ENCODE measurements around the gene SOX5. TPM values are rescaled to one million over a fixed set of nuclear protein-coding genes. Genes with fewer than 3 reads are reported as not detected.

The SOX5 gene
- total and polyA plus RNA-seq, 12 donors: 0.17 to 4.3 (median 2.4) TPM

GRCh38 chr12:23813206-23813605 is 136.3 kb downstream of the SOX5 start:
- intact Hi-C loops (cut with DNase I): no loop called here
- DNase-seq (no peak), ATAC-seq (no peak)
- no peaks in the 10 kb centered on the region for H3K4me1 ChIP-seq
- H3K9me3 ChIP-seq: no peaks in the 10 kb centered on the region
- no peak overlapping the region for H3K27ac ChIP-seq
- no peaks in the 10 kb centered on the region for H3K36me3 ChIP-seq
- H3K27me3 ChIP-seq: no peaks in the 10 kb centered on the region
- 68 to 76% methylated on average over 3 of the region's 3 CpGs for WGBS, 2 donors
- H3K4me3 ChIP-seq: no peak overlapping the region
- TF ChIP-seq, protein P1, sequence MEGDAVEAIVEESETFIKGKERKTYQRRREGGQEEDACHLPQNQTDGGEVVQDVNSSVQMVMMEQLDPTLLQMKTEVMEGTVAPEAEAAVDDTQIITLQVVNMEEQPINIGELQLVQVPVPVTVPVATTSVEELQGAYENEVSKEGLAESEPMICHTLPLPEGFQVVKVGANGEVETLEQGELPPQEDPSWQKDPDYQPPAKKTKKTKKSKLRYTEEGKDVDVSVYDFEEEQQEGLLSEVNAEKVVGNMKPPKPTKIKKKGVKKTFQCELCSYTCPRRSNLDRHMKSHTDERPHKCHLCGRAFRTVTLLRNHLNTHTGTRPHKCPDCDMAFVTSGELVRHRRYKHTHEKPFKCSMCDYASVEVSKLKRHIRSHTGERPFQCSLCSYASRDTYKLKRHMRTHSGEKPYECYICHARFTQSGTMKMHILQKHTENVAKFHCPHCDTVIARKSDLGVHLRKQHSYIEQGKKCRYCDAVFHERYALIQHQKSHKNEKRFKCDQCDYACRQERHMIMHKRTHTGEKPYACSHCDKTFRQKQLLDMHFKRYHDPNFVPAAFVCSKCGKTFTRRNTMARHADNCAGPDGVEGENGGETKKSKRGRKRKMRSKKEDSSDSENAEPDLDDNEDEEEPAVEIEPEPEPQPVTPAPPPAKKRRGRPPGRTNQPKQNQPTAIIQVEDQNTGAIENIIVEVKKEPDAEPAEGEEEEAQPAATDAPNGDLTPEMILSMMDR (IDR thresholded peaks at IDR 0.05): no peak

DNA sequence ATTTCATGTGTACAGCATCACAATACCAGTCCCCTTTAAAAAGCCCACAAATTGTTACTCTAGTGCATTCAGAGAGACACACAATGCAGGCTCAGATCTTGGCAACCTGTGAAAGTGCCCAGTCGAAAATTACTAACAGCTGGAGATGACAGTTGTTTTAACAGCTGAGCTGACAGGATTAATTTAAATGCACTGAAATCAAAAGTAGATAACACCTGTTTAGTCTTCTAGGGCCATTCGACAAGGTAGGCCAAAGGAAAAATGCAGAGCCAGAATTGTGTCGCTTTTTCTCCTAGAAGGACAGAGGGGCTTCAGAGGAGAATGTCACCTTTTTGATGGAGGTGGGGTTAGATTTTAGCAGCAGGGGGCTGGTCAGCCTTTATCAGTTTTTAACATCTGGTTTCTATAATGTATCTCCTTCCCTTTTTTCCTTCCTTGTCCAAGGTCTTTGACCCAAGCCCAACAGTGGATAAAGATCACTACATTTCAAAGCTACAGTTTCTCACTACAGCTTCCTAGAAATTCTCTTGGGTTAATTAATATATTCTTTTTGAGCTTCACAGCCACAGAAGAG is 139.1 kb downstream of the SOX5 start:
- no peaks in the 10 kb centered on the region for H3K9me3 ChIP-seq
- 55 to 56% methylated on average over 3 of the region's 3 CpGs for WGBS, 2 donors
- no peak overlapping the region for H3K27ac ChIP-seq
- no peaks in the 10 kb centered on the region for H3K4me1 ChIP-seq
- H3K27me3 ChIP-seq: no peaks in the 10 kb centered on the region
- TF ChIP-seq, protein P1 (IDR thresholded peaks at IDR 0.05): no peak
- no peak for ATAC-seq
- intact Hi-C loops (cut with DNase I): no loop called here
- H3K4me3 ChIP-seq: no peak overlapping the region
- H3K36me3 ChIP-seq: no peaks in the 10 kb centered on the region
- no peak for DNase-seq

GRCh38 chr12:23803540-23803939 is 145.9 kb downstream of the SOX5 start:
- Histone ChIP-seq H3K4me1 (no peaks in the 10 kb centered on the region), H3K4me3 (no peak overlapping the region), H3K27me3 (no peaks in the 10 kb centered on the region), H3K36me3 (no peaks in the 10 kb centered on the region), H3K27ac (no peak overlapping the region), H3K9me3 (no peaks in the 10 kb centered on the region)
- TF ChIP-seq, protein P1 (IDR thresholded peaks at IDR 0.05): no peak
- intact Hi-C loops (cut with DNase I): no loop called here
- 81 to 85% methylated on average over 2 of the region's 2 CpGs for WGBS, 2 donors
- ATAC-seq: no peak
- DNase-seq: no peak

- Histone ChIP-seq H3K4me1 (no peaks in the 10 kb centered on the region), H3K27me3 (no peaks in the 10 kb centered on the region), H3K27ac (no peak overlapping the region), H3K9me3 (no peaks in the 10 kb centered on the region), H3K4me3 (no peak overlapping the region), H3K36me3 (no peaks in the 10 kb centered on the region)
- intact Hi-C loops (cut with DNase I): no loop called here
- 78 to 82% methylated on average over 3 of the region's 3 CpGs for WGBS, 2 donors
- DNase-seq (no peak), ATAC-seq (no peak)
- TF ChIP-seq, protein P1 (IDR thresholded peaks at IDR 0.05): no peak
Measured at GRCh38 chr12:23795494-23795893, 154.0 kb downstream of the SOX5 start.

All from heart right ventricle (tissue), 16 donors.